OCI-LY3 (cell line): ENCODE measurements around the gene UBAP1.
A peak's percentile ranks its signal among the peaks of the same experiment; 100 is the strongest.

ENCODE experiments used
- H2AFZ ChIP-seq: fragments of 200-600, 300-600 bp; shearing (Covaris generic); 2 replicates; pipeline ENCODE4 v1.6.0; 2014; ENCODE audit warnings: antibody characterized with exemption, low read depth, low read length
- H3K27ac ChIP-seq: fragments of 200-600, 300-600 bp; sonication (generic); 2 replicates; pipeline ENCODE4 v1.5.1; 2014; ENCODE audit warnings: mild to moderate bottlenecking, low read length, moderate library complexity, mixed read lengths
- H3K27me3 ChIP-seq: fragments of 200-600, 300-600 bp; sonication (generic); 2 replicates; pipeline ENCODE4 v1.6.1; 2014; ENCODE audit warnings: low read depth, low read length, mixed read lengths
- H3K36me3 ChIP-seq: fragments of 200-600, 300-600 bp; sonication (generic); replicated peaks from 2 replicates; pipeline ENCODE3; 2014; ENCODE audit warnings: low read depth, low read length, mixed read lengths
- H3K4me1 ChIP-seq: fragments of 300-600, 200-600 bp; sonication (generic); 2 replicates; pipeline ENCODE4 v1.6.1; 2014; ENCODE audit warnings: low read length, mixed read lengths
- H3K4me2 ChIP-seq: fragments of 200-600, 300-600 bp; sonication (generic); 2 replicates; pipeline ENCODE4 v1.6.1; 2014; ENCODE audit warnings: low read length, mixed read lengths
- H3K4me3 ChIP-seq: fragments of 300-600, 200-600 bp; sonication (generic); 2 replicates; pipeline ENCODE4 v1.5.1; 2014; ENCODE audit warnings: antibody characterized with exemption, mild to moderate bottlenecking, low read length, moderate library complexity
- H3K79me2 ChIP-seq: fragments of 300-600, 200-600 bp; shearing (Covaris generic); 2 replicates; pipeline ENCODE4 v1.6.1; 2014; ENCODE audit warnings: mild to moderate bottlenecking, low read length, mixed read lengths
- H3K9ac ChIP-seq: fragments of 300-600, 200-600 bp; shearing (Covaris generic); 2 replicates; pipeline ENCODE4 v1.6.0; 2014; ENCODE audit warnings: mild to moderate bottlenecking, low read length, moderate library complexity
- H3K9me3 ChIP-seq: fragments of 200-600, 300-600 bp; shearing (Covaris generic); 2 replicates; pipeline ENCODE4 v1.6.1; 2014; ENCODE audit warnings: low read length, mixed read lengths; ENCODE audit not compliant: insufficient read depth
- H4K20me1 ChIP-seq: fragments of 200-600, 300-600 bp; sonication (generic); 2 replicates; pipeline ENCODE4 v1.6.1; 2016; ENCODE audit warnings: low read length, mixed read lengths; ENCODE audit not compliant: insufficient read depth
- CTCF ChIP-seq: fragments of 200-600, 300-600 bp; sonication (generic); IDR thresholded peaks from 2 replicates; pipeline ENCODE4 v1.5.1; 2014; ENCODE audit warnings: antibody characterized with exemption, low read length, low read depth
- EZH2phosphoT487 ChIP-seq: fragments of 200-600 bp; shearing (Covaris generic); IDR thresholded peaks from 2 replicates; pipeline ENCODE4 v1.6.1; 2018; ENCODE audit warnings: antibody characterized with exemption, mixed run types, low read depth

The UBAP1 gene

GRCh38 chr9:34179213-34180136 is 632 bp downstream of the UBAP1 start:
- Histone ChIP-seq H3K27me3 (no peaks in the 10 kb centered on the region), H2AFZ (no peak overlapping the region; the same call in 1 of the 2 replicates), H3K9ac (peak overlapping the region; percentile 72), H3K79me2 (peaks cover 63% of the 10 kb centered on the region), H3K4me2 (peak overlapping the region; percentile 95), H3K9me3 (no peaks in the 10 kb centered on the region), H3K4me3 (peak overlapping the region; percentile 97), H3K27ac (peak overlapping the region; percentile 58), H3K4me1 (peaks cover 9% of the 10 kb centered on the region), H3K36me3 (peaks cover 4% of the 10 kb centered on the region), H4K20me1 (peaks cover 21% of the 10 kb centered on the region)
- TF ChIP-seq CTCF (no peak), EZH2phosphoT487 (no peak)

- H3K79me2 ChIP-seq, result peaks cover 91% of the 10 kb centered on the region
- no peaks in the 10 kb centered on the region for H3K27me3 ChIP-seq
- no peak overlapping the region for H3K9ac ChIP-seq
- peak overlapping the region; percentile 31 for H3K27ac ChIP-seq
- no peak overlapping the region for H3K4me3 ChIP-seq
- peaks cover 20% of the 10 kb centered on the region for H3K4me1 ChIP-seq
- no peaks in the 10 kb centered on the region for H3K9me3 ChIP-seq
- H2AFZ ChIP-seq, result no peak overlapping the region
- TF ChIP-seq EZH2phosphoT487, result no peak
- TF ChIP-seq CTCF, result no peak
- H4K20me1 ChIP-seq, result peaks cover 56% of the 10 kb centered on the region
- peaks cover 7% of the 10 kb centered on the region for H3K36me3 ChIP-seq
- H3K4me2 ChIP-seq, result peak overlapping the region; percentile 36
Measured at GRCh38 chr9:34185778-34186551, 7.1 kb downstream of the UBAP1 start.

- Histone ChIP-seq H3K36me3 (peaks cover 7% of the 10 kb centered on the region), H3K9me3 (no peaks in the 10 kb centered on the region), H3K4me1 (peaks cover 20% of the 10 kb centered on the region), H2AFZ (no peak overlapping the region), H3K9ac (no peak overlapping the region), H3K27me3 (no peaks in the 10 kb centered on the region), H3K4me2 (no peak overlapping the region), H3K79me2 (peaks cover 89% of the 10 kb centered on the region), H3K4me3 (no peak overlapping the region), H3K27ac (no peak overlapping the region), H4K20me1 (peaks cover 66% of the 10 kb centered on the region)
- no peak for TF ChIP-seq CTCF
- no peak for TF ChIP-seq EZH2phosphoT487
Measured at GRCh38 chr9:34187891-34188240, 9.0 kb downstream of the UBAP1 start.
